ENCODE results near the gene CATSPERZ.

The CATSPERZ gene

DNA sequence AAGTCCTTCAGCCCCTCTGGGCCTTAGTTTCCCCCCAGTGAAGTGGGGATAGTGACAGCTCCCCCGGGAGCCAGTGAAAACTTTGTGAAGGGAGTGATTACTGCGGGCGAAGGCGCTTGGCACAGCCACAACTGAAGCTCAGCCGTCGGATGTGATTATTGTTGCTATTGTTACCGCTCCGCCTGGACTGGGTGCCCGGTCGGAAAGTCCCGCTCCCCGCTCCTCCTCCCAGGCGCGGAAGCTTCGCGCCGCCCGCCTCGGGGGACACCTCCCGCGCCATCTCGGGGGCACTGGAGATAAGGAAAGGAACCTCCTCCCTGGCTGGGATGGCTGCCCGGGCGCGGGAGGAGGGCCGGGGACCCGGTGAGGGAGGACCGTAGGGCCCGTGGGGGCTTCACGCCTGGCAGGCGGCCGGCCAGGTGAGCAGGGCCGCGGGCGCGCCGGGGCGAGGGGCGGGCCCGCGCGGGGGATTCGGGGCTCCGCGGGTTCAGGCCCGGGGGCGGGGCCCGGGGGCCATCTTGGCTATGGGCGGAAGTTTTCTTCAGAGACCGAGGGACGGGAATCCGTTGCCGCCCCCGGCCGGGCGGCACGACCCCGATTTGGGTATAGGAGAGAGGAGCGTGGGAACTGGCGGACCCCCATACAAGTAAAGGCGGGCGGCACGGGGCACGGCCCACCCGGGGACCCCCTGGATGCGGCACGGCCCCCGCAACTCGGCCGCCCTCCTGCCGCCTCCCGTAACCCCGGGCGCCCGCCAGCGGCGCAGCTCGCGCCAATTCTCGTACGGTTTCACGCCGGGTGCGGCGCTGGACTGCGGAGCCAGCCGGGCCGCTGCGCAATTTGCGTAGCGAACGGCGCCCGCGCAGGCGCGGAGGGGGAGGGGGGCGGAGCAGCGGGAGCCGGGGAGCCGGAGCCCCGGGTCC, 14.9 kb upstream of the CATSPERZ start, which contains the start of gene GPR137:
Gene GPR137 (plus strand): TSS at position 887 of the 923 bp plus-strand sequence. CDS start 677 bp downstream, outside the sequence.
- Histone ChIP-seq H3K27me3 (ENCODE audit: control insufficient read depth in 5 of 5, insufficient read depth in 4 of 5, low read length in 5 of 5) (peaks cover 2 to 6% (median 3%) of the 10 kb centered on the region in 5 donors), H3K36me3 (ENCODE audit: control insufficient read depth in 5 of 5, insufficient read depth in 5 of 5, low read length in 5 of 5) (peaks cover 0 to 9% (median 4%) of the 10 kb centered on the region in 5 donors), H3K4me1 (ENCODE audit: control insufficient read depth in 5 of 5, insufficient read depth in 5 of 5, low read length in 5 of 5) (peaks cover 0 to 29% (median 22%) of the 10 kb centered on the region in 5 donors), H3K9me3 (ENCODE audit: control insufficient read depth in 5 of 5, low read length in 5 of 5) (no peaks in the 10 kb centered on the region), H3K27ac (ENCODE audit: low read depth, low read length) (peak within 1 kb of the TSS; percentile 97), H3K9ac (ENCODE audit: low read length in 5 of 5) (peak within 1 kb of the TSS; percentile 63 to 94 (median 89)), H3K4me3 (ENCODE audit: low read depth in 1 of 5, low read length in 5 of 5) (peak within 1 kb of the TSS; percentile 73 to 93 (median 89))

- Histone ChIP-seq H3K9ac (ENCODE audit: low read length in 5 of 5) (peak overlapping the region in 4 of 5 donors; percentile 64 to 78 (median 72)), H3K27ac (ENCODE audit: low read depth, low read length) (peak overlapping the region; percentile 97), H3K9me3 (ENCODE audit: control insufficient read depth in 5 of 5, low read length in 5 of 5) (no peaks in the 10 kb centered on the region), H3K4me1 (ENCODE audit: control insufficient read depth in 5 of 5, insufficient read depth in 5 of 5, low read length in 5 of 5) (peaks cover 0 to 32% (median 22%) of the 10 kb centered on the region in 5 donors), H3K27me3 (ENCODE audit: control insufficient read depth in 5 of 5, insufficient read depth in 4 of 5, low read length in 5 of 5) (peaks cover 9 to 14% (median 12%) of the 10 kb centered on the region in 5 donors), H3K36me3 (ENCODE audit: control insufficient read depth in 5 of 5, insufficient read depth in 5 of 5, low read length in 5 of 5) (peaks cover 0 to 9% (median 4%) of the 10 kb centered on the region in 5 donors), H3K4me3 (ENCODE audit: low read depth in 1 of 5, low read length in 5 of 5) (peak overlapping the region; percentile 55 to 93 (median 77))
These were observed 14.0 kb upstream of the CATSPERZ start for GRCh38 chr11:64285885-64286800.

DNA sequence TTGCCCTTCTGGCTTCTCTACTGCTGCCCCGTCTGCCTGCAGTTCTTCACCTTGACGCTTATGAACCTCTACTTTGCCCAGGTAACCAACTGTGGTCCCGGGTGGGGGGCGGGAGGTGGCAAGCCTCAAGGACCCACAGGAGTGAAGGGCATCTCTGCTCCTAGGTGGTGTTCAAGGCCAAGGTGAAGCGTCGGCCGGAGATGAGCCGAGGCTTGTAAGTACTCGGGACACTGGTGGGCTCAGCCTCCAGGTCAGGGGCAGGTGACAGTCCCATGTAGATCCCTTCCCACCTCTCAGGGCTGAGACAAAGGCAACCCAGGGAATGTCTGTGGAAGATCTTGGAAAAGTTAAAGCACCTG, 13.4 kb upstream of the CATSPERZ start:
- Histone ChIP-seq H3K27ac (ENCODE audit: low read depth, low read length) (no peak overlapping the region), H3K4me3 (ENCODE audit: low read depth in 1 of 5, low read length in 5 of 5) (no peak overlapping the region), H3K9me3 (ENCODE audit: control insufficient read depth in 5 of 5, low read length in 5 of 5) (no peaks in the 10 kb centered on the region), H3K27me3 (ENCODE audit: control insufficient read depth in 5 of 5, insufficient read depth in 4 of 5, low read length in 5 of 5) (peaks cover 9 to 20% (median 17%) of the 10 kb centered on the region in 5 donors), H3K36me3 (ENCODE audit: control insufficient read depth in 5 of 5, insufficient read depth in 5 of 5, low read length in 5 of 5) (peaks cover 0 to 9% (median 4%) of the 10 kb centered on the region in 5 donors), H3K4me1 (ENCODE audit: control insufficient read depth in 5 of 5, insufficient read depth in 5 of 5, low read length in 5 of 5) (peaks cover 0 to 38% (median 28%) of the 10 kb centered on the region in 5 donors), H3K9ac (ENCODE audit: low read length in 5 of 5) (peak overlapping the region in 2 of 5 donors; percentile 76 to 78)

GRCh38 chr11:64287676-64288352, 12.3 kb upstream of the CATSPERZ start:
- H3K27me3 ChIP-seq (ENCODE audit: control insufficient read depth in 5 of 5, insufficient read depth in 4 of 5, low read length in 5 of 5) = peaks cover 14 to 31% (median 25%) of the 10 kb centered on the region in 5 donors
- H3K4me1 ChIP-seq (ENCODE audit: control insufficient read depth in 5 of 5, insufficient read depth in 5 of 5, low read length in 5 of 5) = peaks cover 0 to 47% (median 37%) of the 10 kb centered on the region in 5 donors
- H3K9ac ChIP-seq (ENCODE audit: low read length in 5 of 5) = no peak overlapping the region
- no peak overlapping the region for H3K4me3 ChIP-seq (ENCODE audit: low read depth in 1 of 5, low read length in 5 of 5)
- no peak overlapping the region for H3K27ac ChIP-seq (ENCODE audit: low read depth, low read length)
- peaks cover 0 to 4% (median 0%) of the 10 kb centered on the region in 5 donors for H3K36me3 ChIP-seq (ENCODE audit: control insufficient read depth in 5 of 5, insufficient read depth in 5 of 5, low read length in 5 of 5)
- H3K9me3 ChIP-seq (ENCODE audit: control insufficient read depth in 5 of 5, low read length in 5 of 5) = no peaks in the 10 kb centered on the region

GRCh38 chr11:64288353-64288750, 11.8 kb upstream of the CATSPERZ start:
- peaks cover 0 to 44% (median 35%) of the 10 kb centered on the region in 5 donors for H3K4me1 ChIP-seq (ENCODE audit: control insufficient read depth in 5 of 5, insufficient read depth in 5 of 5, low read length in 5 of 5)
- peaks cover 20 to 36% (median 31%) of the 10 kb centered on the region in 5 donors for H3K27me3 ChIP-seq (ENCODE audit: control insufficient read depth in 5 of 5, insufficient read depth in 4 of 5, low read length in 5 of 5)
- no peak overlapping the region for H3K9ac ChIP-seq (ENCODE audit: low read length in 5 of 5)
- peaks cover 0 to 4% (median 0%) of the 10 kb centered on the region in 5 donors for H3K36me3 ChIP-seq (ENCODE audit: control insufficient read depth in 5 of 5, insufficient read depth in 5 of 5, low read length in 5 of 5)
- no peaks in the 10 kb centered on the region for H3K9me3 ChIP-seq (ENCODE audit: control insufficient read depth in 5 of 5, low read length in 5 of 5)
- H3K27ac ChIP-seq (ENCODE audit: low read depth, low read length) = no peak overlapping the region
- no peak overlapping the region for H3K4me3 ChIP-seq (ENCODE audit: low read depth in 1 of 5, low read length in 5 of 5)

- no peak overlapping the region for H3K4me3 ChIP-seq (ENCODE audit: low read depth in 1 of 5, low read length in 5 of 5)
- H3K9ac ChIP-seq (ENCODE audit: low read length in 5 of 5) = no peak overlapping the region
These were observed 11.1 kb upstream of the CATSPERZ start for GRCh38 chr11:64289002-64289564.

DNA sequence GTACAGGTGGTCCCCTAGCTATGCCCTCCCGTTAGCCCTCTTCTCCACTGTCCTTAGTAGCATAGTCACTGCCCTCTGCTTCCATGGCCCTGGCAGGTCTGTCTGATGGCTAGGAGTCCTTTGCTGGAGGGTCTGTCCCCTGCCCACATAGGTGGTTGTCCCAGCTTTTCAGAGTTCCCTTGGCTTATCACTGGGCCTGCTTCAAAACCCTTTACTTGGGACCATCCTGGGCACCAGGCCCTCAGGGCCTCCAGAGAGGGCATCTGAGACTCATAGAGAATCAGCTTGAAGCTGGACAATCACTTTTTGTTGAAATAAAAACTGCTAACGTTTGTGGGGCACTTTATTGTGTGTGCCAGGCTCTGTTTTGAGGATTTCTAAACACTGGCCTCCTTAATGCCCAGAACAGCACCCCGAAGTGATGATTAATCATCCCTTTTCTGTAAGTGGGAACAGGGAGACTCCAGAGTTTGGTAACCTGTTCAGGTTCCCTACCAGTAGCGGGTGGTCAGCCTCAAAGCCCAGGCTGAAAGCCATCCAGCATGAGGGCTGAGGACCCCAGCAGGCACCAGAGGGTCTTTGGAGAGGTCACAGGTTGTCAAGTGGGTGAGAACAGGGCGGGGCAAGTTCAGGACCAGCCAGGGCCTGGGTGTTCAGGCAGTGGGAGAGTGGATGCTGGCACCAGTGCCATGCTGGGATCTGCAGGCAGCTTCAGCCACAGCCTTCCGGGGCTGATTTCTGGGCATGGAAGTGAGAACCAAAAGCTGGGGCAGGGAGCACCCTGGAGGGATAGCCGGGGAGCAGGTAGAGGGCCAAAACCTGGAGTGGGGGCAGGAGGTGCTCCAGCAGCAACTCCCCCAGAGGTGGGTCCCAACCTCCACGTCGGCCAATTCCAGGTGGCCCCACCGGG, 9.6 kb upstream of the CATSPERZ start:
- Histone ChIP-seq H3K4me1 (ENCODE audit: control insufficient read depth in 5 of 5, insufficient read depth in 5 of 5, low read length in 5 of 5) (peaks cover 0 to 28% (median 22%) of the 10 kb centered on the region in 5 donors), H3K4me3 (ENCODE audit: low read depth in 1 of 5, low read length in 5 of 5) (no peak overlapping the region), H3K27me3 (ENCODE audit: control insufficient read depth in 5 of 5, insufficient read depth in 4 of 5, low read length in 5 of 5) (peaks cover 25 to 51% (median 41%) of the 10 kb centered on the region in 5 donors), H3K9ac (ENCODE audit: low read length in 5 of 5) (no peak overlapping the region), H3K36me3 (ENCODE audit: control insufficient read depth in 5 of 5, insufficient read depth in 5 of 5, low read length in 5 of 5) (peaks cover 0 to 4% (median 0%) of the 10 kb centered on the region in 5 donors), H3K27ac (ENCODE audit: low read depth, low read length) (no peak overlapping the region), H3K9me3 (ENCODE audit: control insufficient read depth in 5 of 5, low read length in 5 of 5) (no peaks in the 10 kb centered on the region)

More at GRCh38 chr11:64289002-64289564, 11.1 kb upstream of the CATSPERZ start:
- H3K27me3 ChIP-seq (ENCODE audit: control insufficient read depth in 5 of 5, insufficient read depth in 4 of 5, low read length in 5 of 5) = peaks cover 21 to 39% (median 34%) of the 10 kb centered on the region in 5 donors
- no peaks in the 10 kb centered on the region for H3K9me3 ChIP-seq (ENCODE audit: control insufficient read depth in 5 of 5, low read length in 5 of 5)
- peaks cover 0 to 37% (median 28%) of the 10 kb centered on the region in 5 donors for H3K4me1 ChIP-seq (ENCODE audit: control insufficient read depth in 5 of 5, insufficient read depth in 5 of 5, low read length in 5 of 5)
- no peak overlapping the region for H3K27ac ChIP-seq (ENCODE audit: low read depth, low read length)
- peaks cover 0 to 4% (median 0%) of the 10 kb centered on the region in 5 donors for H3K36me3 ChIP-seq (ENCODE audit: control insufficient read depth in 5 of 5, insufficient read depth in 5 of 5, low read length in 5 of 5)

DNA sequence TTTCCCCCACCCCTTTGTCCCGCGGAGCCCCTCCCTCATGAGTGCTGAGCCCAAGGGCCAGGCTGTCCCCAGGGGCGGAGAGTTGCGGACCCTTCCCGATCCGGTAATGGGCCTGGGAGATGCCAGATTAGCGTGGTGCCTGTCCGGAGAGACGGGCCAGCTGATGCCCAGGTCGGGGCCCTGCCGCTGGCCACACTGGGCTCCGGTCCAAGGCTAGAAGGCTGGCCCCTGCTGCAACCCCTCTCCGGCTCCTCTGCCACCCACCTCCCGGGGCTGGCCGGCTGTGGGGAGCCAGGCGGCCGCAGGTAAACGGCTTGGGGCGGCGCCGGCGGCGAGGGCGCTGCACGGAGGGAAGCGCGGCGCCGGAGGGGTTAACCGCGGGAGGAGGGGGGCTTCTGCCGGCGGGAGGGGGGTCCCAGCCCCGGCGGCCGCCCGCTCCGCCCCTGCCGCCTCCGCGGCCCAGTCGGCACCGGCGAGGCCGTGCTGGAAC, 8.9 kb upstream of the CATSPERZ start, which contains the start of gene KCNK4:
Gene KCNK4 (plus strand): TSS at position 41 of the 490 bp plus-strand sequence. CDS start 1,717 bp downstream, outside the sequence.
- Histone ChIP-seq H3K4me1 (ENCODE audit: control insufficient read depth in 5 of 5, insufficient read depth in 5 of 5, low read length in 5 of 5) (peaks cover 0 to 22% (median 16%) of the 10 kb centered on the region in 5 donors), H3K9ac (ENCODE audit: low read length in 5 of 5) (no peak within 1 kb of the TSS), H3K36me3 (ENCODE audit: control insufficient read depth in 5 of 5, insufficient read depth in 5 of 5, low read length in 5 of 5) (peaks cover 0 to 4% (median 0%) of the 10 kb centered on the region in 5 donors), H3K9me3 (ENCODE audit: control insufficient read depth in 5 of 5, low read length in 5 of 5) (no peaks in the 10 kb centered on the region), H3K27ac (ENCODE audit: low read depth, low read length) (no peak within 1 kb of the TSS), H3K27me3 (ENCODE audit: control insufficient read depth in 5 of 5, insufficient read depth in 4 of 5, low read length in 5 of 5) (peaks cover 29 to 57% (median 46%) of the 10 kb centered on the region in 5 donors), H3K4me3 (ENCODE audit: low read depth in 1 of 5, low read length in 5 of 5) (peak within 1 kb of the TSS in 3 of 5 donors; percentile 8 to 58 (median 36))

Measured in subcutaneous abdominal adipose tissue (tissue), 5 donors.